ENCODE measurements around the gene ZNF277.
"Not testable (repeated sequence)": the region's sequence is repeated elsewhere in the genome, so short reads cannot be mapped to it uniquely, and the experiment has no call there.

Gene ZNF277

GRCh38 chr7:112213735-112214134 is 7.2 kb downstream of the ZNF277 start:
- DNase-seq, result no peak

- DNase-seq, result no peak
Observed at GRCh38 chr7:112214268-112214667, 7.8 kb downstream of the ZNF277 start.

GRCh38 chr7:112214883-112215282 is 8.4 kb downstream of the ZNF277 start:
- no peak for DNase-seq

- no peak for DNase-seq
Observed at GRCh38 chr7:112215787-112216186, 9.3 kb downstream of the ZNF277 start.

- no peak for DNase-seq
Observed at GRCh38 chr7:112220877-112221434, 14.5 kb downstream of the ZNF277 start.

GRCh38 chr7:112223310-112223709 is 16.8 kb downstream of the ZNF277 start:
- DNase-seq, result no peak

- no peak for DNase-seq
Observed at GRCh38 chr7:112224186-112224585, 17.7 kb downstream of the ZNF277 start.

GRCh38 chr7:112225006-112225405 is 18.5 kb downstream of the ZNF277 start:
- DNase-seq, result no peak

- DNase-seq, result no peak
Observed at GRCh38 chr7:112226701-112227276, 20.3 kb downstream of the ZNF277 start.

GRCh38 chr7:112228632-112229031 is 22.1 kb downstream of the ZNF277 start:
- DNase-seq, result no peak

- DNase-seq, result no peak
Observed at GRCh38 chr7:112232212-112232978, 25.9 kb downstream of the ZNF277 start.

GRCh38 chr7:112233048-112233697 is 26.7 kb downstream of the ZNF277 start:
- DNase-seq, result no peak

- DNase-seq, result no peak
Observed at GRCh38 chr7:112234147-112234546, 27.7 kb downstream of the ZNF277 start.

GRCh38 chr7:112236597-112236996 is 30.1 kb downstream of the ZNF277 start:
- no peak for DNase-seq

GRCh38 chr7:112238330-112238729 is 31.8 kb downstream of the ZNF277 start:
- DNase-seq, result no peak

GRCh38 chr7:112238852-112239610 is 32.5 kb downstream of the ZNF277 start:
- DNase-seq, result no peak

GRCh38 chr7:112248598-112248997 is 42.1 kb downstream of the ZNF277 start:
- no peak for DNase-seq

GRCh38 chr7:112249967-112250366 is 43.5 kb downstream of the ZNF277 start:
- not testable (repeated sequence) for DNase-seq

- DNase-seq, result no peak
Observed at GRCh38 chr7:112252141-112252540, 45.6 kb downstream of the ZNF277 start.

GRCh38 chr7:112252691-112253090 is 46.2 kb downstream of the ZNF277 start:
- no peak for DNase-seq

GRCh38 chr7:112254156-112254555 is 47.7 kb downstream of the ZNF277 start:
- no peak for DNase-seq

GRCh38 chr7:112254709-112255387 is 48.4 kb downstream of the ZNF277 start:
- no peak for DNase-seq

- DNase-seq, result no peak
Observed at GRCh38 chr7:112255388-112255720, 48.9 kb downstream of the ZNF277 start.
